Mucosa of descending colon (tissue), 3 donors: ENCODE results near the gene CACNA2D1. TPM values are rescaled to one million over a fixed set of nuclear protein-coding genes. Genes with fewer than 3 reads are reported as not detected.

ENCODE experiments used
- ATAC-seq: fragments of 200-7000 bp; cut with Tn5 transposase; one replicate; pipeline ENCODE4 v1.9.1; 2020; ENCODE audit warnings: mild to moderate bottlenecking, moderate library complexity
- DNase-seq, 3 donors: peaks; one replicate each; pipeline ENCODE4 v3.0.0-alpha.2; 2020
- H3K36me3 ChIP-seq: fragments of 200-600 bp; one replicate; pipeline ENCODE4 v1.8.0; 2021; ENCODE audit warnings: low read depth, mild to moderate bottlenecking
- H3K4me1 ChIP-seq: fragments of 200-600 bp; one replicate; pipeline ENCODE4 v1.8.0; 2021; ENCODE audit warnings: low read depth, mild to moderate bottlenecking
- H3K4me3 ChIP-seq: fragments of 200-600 bp; one replicate; pipeline ENCODE4 v1.8.0; 2021; ENCODE audit warnings: mild to moderate bottlenecking
- H3K9me3 ChIP-seq: fragments of 200-600 bp; one replicate; pipeline ENCODE4 v1.8.0; 2021; ENCODE audit warnings: mild to moderate bottlenecking
- CTCF ChIP-seq: fragments of 200-600 bp; IDR thresholded peaks from one replicate; pipeline ENCODE4 v1.8.0; 2022; ENCODE audit warnings: antibody characterized with exemption, mild to moderate bottlenecking
- intact Hi-C, 2 donors: fragments of 100-400 bp; cut with DNase I in 1 of 2; cut with micrococcal nuclease in 1 of 2; formaldehyde crosslinking; loops; one replicate each; pipeline versions ENCODE4 v1.11.0 to v1.11.1; 2022; cut with DNase I, micrococcal nuclease
- total RNA-seq, 3 donors: library from RNA; stranded (reverse); fragmentation: NEBNext Ultra II Directional in 2 of 3; extraction: Animal tissue kit (Norgen Biotek cat#: 25700) in 2 of 3; gene quantifications; one replicate each; pipeline versions ENCODE4 v1.2.1 to v1.2.4, GENCODE V29; 2021 to 2023
- donor health status: DM: no; HTN: no; CAD: no; lungs with moderate emphysema.
- donor health status: DM: no; HTN: no; CAD: no.
- donor health status: DM: no; HTN: yes; CAD: no.

The CACNA2D1 gene
- total RNA-seq, 3 donors from 2014 or later, result 3.9 to 44.1 (median 6.9) TPM

- no peak overlapping the region for H3K4me3 ChIP-seq
- intact Hi-C loops, result no loop called here
- H3K36me3 ChIP-seq, result no peaks in the 10 kb centered on the region
- ATAC-seq (no peak), DNase-seq (peak in 1 of 3 donors; percentile 3)
- no peaks in the 10 kb centered on the region for H3K9me3 ChIP-seq
- H3K4me1 ChIP-seq, result no peaks in the 10 kb centered on the region
- no peak for TF ChIP-seq CTCF
Measured at GRCh38 chr7:82335927-82336326, 107.7 kb downstream of the CACNA2D1 start.

- H3K36me3 ChIP-seq, result no peaks in the 10 kb centered on the region
- DNase-seq, result no peak
- no peak for ATAC-seq
- no peaks in the 10 kb centered on the region for H3K9me3 ChIP-seq
- H3K4me1 ChIP-seq, result no peaks in the 10 kb centered on the region
- no peak overlapping the region for H3K4me3 ChIP-seq
- intact Hi-C loops, result no loop called here
- TF ChIP-seq CTCF, result no peak
Measured at GRCh38 chr7:82335001-82335400, 108.6 kb downstream of the CACNA2D1 start.

- Histone ChIP-seq H3K4me1 (no peaks in the 10 kb centered on the region), H3K4me3 (no peak overlapping the region), H3K36me3 (no peaks in the 10 kb centered on the region), H3K9me3 (no peaks in the 10 kb centered on the region)
- no peak for TF ChIP-seq CTCF
- ATAC-seq (no peak), DNase-seq (no peak)
- intact Hi-C loops, result no loop called here
Measured at GRCh38 chr7:82331234-82331633, 112.3 kb downstream of the CACNA2D1 start.

- ATAC-seq (no peak), DNase-seq (no peak)
- H3K9me3 ChIP-seq, result no peaks in the 10 kb centered on the region
- TF ChIP-seq CTCF, result no peak
- no peaks in the 10 kb centered on the region for H3K4me1 ChIP-seq
- no peaks in the 10 kb centered on the region for H3K36me3 ChIP-seq
- no peak overlapping the region for H3K4me3 ChIP-seq
- intact Hi-C loops, result no loop called here
Measured at GRCh38 chr7:82330706-82331215, 112.8 kb downstream of the CACNA2D1 start.

GRCh38 chr7:82327898-82328297 is 115.7 kb downstream of the CACNA2D1 start:
- intact Hi-C loops, result no loop called here
- H3K4me3 ChIP-seq, result no peak overlapping the region
- ATAC-seq (no peak), DNase-seq (no peak)
- H3K4me1 ChIP-seq, result no peaks in the 10 kb centered on the region
- H3K9me3 ChIP-seq, result no peaks in the 10 kb centered on the region
- H3K36me3 ChIP-seq, result no peaks in the 10 kb centered on the region
- TF ChIP-seq CTCF, result no peak

GRCh38 chr7:82325416-82325815 is 118.2 kb downstream of the CACNA2D1 start:
- Histone ChIP-seq H3K9me3 (no peaks in the 10 kb centered on the region), H3K4me3 (no peak overlapping the region), H3K36me3 (no peaks in the 10 kb centered on the region), H3K4me1 (no peaks in the 10 kb centered on the region)
- DNase-seq (no peak), ATAC-seq (no peak)
- TF ChIP-seq CTCF, result no peak
- intact Hi-C loops, result no loop called here
